ES-I3 (cell line): ENCODE measurements around the gene PKP1.

Source experiments
- H3K36me3 ChIP-seq: 2 replicates; pipeline ENCODE4 v1.6.1; 2013; ENCODE audit warnings: mild to moderate bottlenecking, low read length, control low read depth, moderate library complexity; ENCODE audit not compliant: insufficient read depth
- H3K4me1 ChIP-seq: 2 replicates; pipeline ENCODE4 v1.6.1; 2013; ENCODE audit warnings: mild to moderate bottlenecking, control low read depth, low read length; ENCODE audit not compliant: insufficient read depth
- H3K9ac ChIP-seq: 2 replicates; pipeline ENCODE4 v1.6.1; 2013; ENCODE audit warnings: low read depth, mild to moderate bottlenecking, low read length, moderate library complexity
- H3K9me3 ChIP-seq: 2 replicates; pipeline ENCODE4 v1.6.1; 2013; ENCODE audit warnings: mild to moderate bottlenecking, low read length, moderate library complexity; ENCODE audit not compliant: control insufficient read depth, insufficient read depth

Gene PKP1

DNA sequence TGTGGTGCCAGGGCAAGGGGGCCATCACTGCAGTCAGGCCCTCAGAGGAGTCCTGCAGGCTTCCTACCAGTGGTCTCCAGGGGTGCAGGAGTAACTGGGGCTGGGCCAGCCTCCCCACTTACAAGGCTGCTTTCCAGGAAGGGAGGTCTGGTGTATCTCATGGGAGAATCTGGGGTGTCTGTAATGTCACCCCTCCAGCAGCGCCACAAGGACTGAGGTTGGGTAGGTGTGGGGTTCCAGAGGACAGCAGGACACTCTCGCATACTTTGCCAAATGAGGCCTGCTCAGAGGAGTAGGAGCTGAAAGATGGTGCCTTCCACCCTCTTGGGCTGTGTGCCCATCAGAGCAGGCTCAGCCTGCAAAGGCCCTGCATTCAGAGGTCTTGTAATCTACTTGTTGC lies 47.2 kb downstream of the PKP1 start:
- no peaks in the 10 kb centered on the region for H3K9me3 ChIP-seq
- H3K4me1 ChIP-seq = no peaks in the 10 kb centered on the region
- no peak overlapping the region for H3K9ac ChIP-seq
- no peaks in the 10 kb centered on the region for H3K36me3 ChIP-seq

DNA sequence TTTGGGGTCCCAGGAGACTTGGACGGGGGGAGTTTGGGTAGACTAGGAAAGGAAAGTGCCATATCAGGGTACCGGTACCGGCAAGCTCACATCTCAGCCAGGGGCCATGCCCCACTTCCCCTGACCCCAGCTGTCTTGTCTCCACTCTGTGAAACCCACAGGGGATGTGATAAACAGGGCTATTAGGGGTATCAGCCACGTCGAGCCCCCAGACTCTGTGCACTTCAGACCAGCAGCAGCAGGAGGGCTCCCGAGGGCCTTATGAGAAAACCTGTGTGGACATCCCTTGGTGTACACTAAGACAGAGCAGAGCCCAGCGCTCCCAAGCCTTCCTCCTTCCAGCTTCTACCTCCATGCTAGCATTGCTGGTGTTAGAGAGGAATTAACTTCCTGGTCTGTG lies 47.9 kb downstream of the PKP1 start:
- Histone ChIP-seq H3K36me3 (no peaks in the 10 kb centered on the region), H3K9ac (no peak overlapping the region), H3K4me1 (no peaks in the 10 kb centered on the region), H3K9me3 (no peaks in the 10 kb centered on the region)

DNA sequence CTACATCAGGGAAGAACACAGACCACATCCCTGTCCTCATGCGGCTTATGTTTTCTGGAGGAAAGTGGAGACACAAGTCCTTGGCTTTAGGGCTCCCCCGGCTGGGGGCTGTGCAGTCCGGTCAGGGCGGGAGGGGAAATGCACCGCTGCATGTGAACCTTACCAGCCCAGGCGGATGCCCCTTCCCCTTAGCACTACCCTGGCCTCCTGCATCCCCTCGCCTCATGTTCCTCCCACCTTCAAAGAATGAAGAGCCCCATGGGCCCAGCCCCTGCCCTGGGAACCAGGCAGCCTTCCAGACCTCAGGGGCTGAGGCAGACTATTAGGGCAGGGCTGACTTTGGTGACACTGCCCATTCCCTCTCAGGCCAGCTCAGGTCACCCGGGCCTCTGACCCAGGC lies 48.7 kb downstream of the PKP1 start:
- H3K36me3 ChIP-seq = no peaks in the 10 kb centered on the region

DNA sequence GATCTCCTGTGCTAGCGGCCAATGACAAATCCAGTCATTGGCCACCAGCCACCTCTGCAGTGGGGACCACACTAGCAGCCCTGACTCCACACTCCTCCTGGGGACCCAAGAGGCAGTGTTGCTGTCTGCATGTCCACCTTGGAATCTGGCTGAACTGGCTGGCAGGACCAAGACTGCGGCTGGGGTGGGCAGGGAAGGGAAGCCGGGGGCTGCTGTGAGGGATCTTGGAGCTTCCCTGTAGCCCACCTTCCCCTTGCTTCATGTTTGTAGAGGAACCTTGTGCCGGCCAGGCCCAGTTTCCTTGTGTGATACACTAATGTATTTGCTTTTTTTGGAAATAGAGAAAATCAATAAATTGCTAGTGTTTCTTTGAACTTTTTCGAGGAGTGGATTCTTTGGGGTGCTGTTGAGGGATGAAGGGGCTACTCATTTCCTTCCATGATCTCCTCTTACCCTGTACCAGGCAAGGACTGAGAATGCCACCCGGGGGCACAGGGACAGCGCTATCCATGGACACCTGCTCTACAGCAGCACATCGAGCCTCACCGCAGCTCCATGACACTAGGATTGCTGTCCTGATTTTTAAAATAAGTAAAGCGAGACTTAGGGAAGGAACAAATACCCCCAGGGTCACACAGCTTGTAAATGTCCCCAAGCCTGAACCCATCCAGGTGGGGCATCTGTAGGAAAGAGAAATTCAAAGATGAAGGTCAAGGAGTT lies 49.5 kb downstream of the PKP1 start:
- Histone ChIP-seq H3K36me3 (no peaks in the 10 kb centered on the region), H3K4me1 (no peaks in the 10 kb centered on the region), H3K9me3 (no peaks in the 10 kb centered on the region)

More for the DNA sequence above, 48.7 kb downstream of the PKP1 start:
- Histone ChIP-seq H3K9me3 (no peaks in the 10 kb centered on the region), H3K9ac (no peak overlapping the region), H3K4me1 (no peaks in the 10 kb centered on the region)

DNA sequence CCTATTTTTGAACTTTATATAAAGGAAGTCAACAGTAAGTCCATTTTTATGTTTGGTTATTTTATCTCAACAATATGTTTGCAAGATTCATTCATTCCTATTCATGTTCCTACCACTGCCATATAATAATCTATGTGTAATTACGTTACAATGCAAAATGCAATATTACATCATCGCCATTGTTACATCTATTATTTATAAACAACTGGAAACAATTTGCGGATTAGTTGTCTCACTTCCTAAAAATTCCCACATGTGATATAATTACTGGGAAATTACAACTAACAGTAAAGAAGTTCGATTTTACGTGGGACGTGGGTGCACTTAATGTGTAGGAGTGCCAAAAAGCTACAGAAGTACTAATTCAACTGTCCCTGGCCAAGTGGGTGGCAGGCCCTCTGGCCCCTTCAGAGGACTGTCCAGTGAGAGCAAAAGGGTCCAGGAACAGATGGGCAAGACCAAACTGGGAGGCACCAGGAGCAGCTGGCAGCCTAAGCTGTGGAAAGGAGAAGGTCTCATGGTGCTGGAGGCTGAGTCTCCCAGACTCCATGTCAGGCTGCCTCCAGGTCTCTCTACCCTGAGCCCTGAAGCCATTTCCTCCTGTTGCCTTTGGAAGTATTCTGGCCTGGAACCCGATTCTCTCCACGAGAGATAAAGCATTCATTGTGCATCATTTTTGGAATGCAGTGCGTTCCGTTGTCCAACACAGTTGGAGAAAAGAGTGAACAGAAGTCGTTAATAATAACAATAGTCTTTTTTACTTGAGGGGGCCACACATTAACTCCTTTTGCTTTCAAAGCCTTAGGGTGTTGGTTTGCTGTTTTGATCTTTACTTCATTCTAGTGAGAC lies 51.2 kb downstream of the PKP1 start:
- no peaks in the 10 kb centered on the region for H3K9me3 ChIP-seq
- H3K4me1 ChIP-seq = no peaks in the 10 kb centered on the region
- no peak overlapping the region for H3K9ac ChIP-seq
- H3K36me3 ChIP-seq = no peaks in the 10 kb centered on the region

More for the DNA sequence above, 49.5 kb downstream of the PKP1 start:
- no peak overlapping the region for H3K9ac ChIP-seq

DNA sequence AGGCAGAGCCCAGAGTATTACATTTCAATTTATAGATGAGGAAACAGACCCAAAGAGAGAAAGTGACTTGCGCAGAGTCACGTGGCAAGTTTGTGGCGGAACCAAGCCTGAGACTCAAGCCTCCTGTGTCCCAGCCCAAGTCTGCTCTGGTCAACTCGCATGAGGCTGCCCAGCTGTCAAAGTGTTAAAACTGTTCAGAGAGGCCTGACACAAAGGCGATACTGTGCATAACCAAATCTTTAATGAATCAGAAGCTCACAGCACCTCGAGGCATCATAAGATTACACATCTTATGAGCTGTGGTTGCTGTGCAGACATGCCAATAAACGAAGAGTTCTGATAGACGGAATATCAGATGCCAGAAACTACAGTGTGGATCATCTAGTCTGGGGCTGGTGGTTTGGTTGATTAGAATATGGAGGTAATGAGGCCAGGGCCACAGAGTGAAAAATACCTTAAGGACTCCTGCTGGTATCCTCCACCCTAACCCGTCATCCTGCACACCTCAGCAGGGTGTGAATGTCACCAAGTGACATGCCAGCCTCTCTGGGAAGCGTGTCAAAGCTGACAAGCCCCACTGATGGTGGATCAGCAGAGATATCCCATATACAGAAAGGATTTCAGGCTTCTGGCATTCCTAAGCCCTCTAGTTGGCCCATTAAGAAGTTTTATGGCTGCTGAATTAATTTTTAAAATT lies 52.0 kb downstream of the PKP1 start:
- Histone ChIP-seq H3K36me3 (no peaks in the 10 kb centered on the region), H3K4me1 (no peaks in the 10 kb centered on the region), H3K9ac (no peak overlapping the region), H3K9me3 (no peaks in the 10 kb centered on the region)

DNA sequence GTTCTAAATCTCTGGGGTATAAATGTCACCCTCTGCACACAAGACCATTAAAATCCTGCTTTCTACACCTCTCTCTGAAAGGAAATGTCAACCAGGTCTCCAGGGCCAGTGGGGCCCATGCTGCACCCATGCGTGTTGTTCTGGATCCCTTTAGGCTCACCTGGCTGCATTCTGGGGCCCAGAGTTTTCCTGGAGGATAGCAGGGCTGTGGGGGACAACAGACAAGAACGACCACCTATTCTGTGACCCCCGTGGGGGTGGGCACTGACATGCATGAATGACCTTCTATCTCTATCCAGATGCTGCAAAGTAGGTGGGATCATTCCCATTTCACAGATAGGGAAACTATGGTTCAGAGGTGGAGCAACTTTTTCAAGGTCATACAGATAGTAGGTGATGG lies 52.6 kb downstream of the PKP1 start:
- Histone ChIP-seq H3K4me1 (no peaks in the 10 kb centered on the region), H3K9me3 (no peaks in the 10 kb centered on the region), H3K36me3 (no peaks in the 10 kb centered on the region), H3K9ac (no peak overlapping the region)

DNA sequence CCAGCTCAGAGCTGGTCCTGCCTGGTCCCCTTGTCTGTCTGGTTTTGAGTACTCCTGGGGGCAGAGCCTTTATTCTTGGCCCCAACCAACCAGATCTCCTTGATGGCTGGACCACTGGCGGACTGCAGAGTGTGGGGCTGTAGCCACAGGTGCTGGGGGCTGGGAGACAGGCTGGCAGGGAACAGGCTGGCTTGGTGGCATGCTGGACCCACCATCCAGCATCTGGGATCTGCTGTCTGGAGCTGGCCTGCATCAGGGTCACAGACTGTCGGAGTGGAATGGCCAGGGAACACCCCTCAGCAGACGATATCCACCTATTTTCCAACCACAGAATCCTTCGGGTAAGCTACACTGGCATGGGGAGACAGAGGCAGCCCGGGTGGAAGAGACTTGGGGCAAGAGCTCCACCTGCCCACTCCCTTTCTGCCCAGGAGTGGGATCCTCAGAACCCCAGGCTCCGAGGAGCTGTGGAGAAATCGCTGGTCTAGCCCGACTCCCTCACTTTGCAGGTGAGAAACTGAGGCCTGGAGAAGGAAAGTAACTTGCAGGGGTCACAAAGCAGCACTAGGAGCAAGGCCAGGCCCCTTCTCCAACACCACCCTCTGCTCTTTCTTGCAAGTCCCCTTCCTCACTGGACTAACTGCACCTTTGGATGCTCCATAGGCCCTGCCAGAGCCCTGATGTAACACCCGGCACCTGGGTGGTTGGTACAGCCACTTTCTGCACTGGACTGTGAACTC lies 53.6 kb downstream of the PKP1 start:
- Histone ChIP-seq H3K9me3 (no peaks in the 10 kb centered on the region; the same call in 1 of the 2 replicates), H3K9ac (no peak overlapping the region), H3K36me3 (no peaks in the 10 kb centered on the region), H3K4me1 (no peaks in the 10 kb centered on the region)

DNA sequence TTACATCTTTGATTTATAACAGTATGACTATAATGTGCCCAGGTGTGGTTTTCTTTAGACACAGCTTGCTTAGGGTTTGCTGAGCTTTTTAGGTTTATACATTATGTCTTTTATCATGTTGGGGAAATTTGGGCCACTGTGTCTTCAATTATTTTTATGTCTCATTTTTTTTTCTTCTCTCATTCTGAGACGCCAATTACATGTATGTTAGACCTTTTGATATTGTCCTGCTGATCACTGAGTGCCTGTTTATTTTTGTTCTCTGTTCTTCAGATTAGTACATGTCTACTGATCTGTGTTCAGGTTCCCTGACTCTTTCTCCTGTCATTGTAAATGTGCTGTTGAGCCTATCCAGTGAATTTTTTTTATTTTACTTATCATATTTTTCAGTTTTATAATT lies 58.1 kb downstream of the PKP1 start:
- peaks cover 2% of the 10 kb centered on the region; the same call in 1 of the 2 replicates for H3K9me3 ChIP-seq
- no peak overlapping the region for H3K9ac ChIP-seq
- H3K36me3 ChIP-seq = no peaks in the 10 kb centered on the region
- H3K4me1 ChIP-seq = no peaks in the 10 kb centered on the region; the same call in 1 of the 2 replicates

DNA sequence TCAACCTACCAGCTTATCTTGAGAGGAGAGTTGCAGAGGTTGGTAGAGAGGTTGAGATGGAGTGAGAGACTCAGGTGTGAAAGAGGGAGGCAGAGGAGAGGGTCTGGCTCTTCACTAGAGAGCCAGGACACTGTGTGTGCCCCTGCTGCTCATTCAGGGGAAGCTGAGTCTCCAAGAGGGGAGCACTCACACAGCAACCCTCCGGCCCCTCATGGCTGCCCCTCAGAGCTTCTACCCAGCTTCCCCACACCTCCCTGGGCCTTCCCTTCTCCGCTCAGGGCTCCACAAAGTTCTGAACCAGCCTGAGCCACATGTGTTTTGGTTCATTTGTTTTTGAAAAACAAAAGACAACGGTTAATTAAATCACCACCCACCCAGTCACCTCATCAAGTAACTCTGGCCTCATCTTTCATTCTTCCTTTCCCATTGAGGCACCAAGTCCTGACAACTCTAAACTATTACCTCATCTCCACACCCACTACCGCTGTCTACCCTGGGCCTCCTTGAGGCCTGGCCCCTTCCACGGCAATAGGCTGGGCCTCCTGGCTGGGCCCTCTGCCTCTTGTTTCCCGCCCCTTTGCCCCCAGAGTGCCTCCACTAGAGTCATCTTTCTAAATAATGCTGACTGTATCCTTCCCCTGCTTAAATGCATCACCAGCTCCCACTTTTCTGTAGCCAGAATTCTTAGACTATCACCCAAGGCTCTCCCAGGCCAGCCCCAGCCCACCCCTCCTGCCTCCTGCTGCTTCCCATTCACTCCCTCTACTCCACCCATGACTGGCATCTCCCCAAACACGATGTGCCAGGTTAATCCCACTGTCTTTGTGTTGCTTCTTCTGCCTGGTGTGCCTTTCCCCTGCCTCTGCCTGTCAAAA lies 61.1 kb downstream of the PKP1 start:
- Histone ChIP-seq H3K36me3 (no peaks in the 10 kb centered on the region), H3K9me3 (peaks cover 2% of the 10 kb centered on the region; the same call in 1 of the 2 replicates), H3K4me1 (peaks cover 4% of the 10 kb centered on the region), H3K9ac (no peak overlapping the region)

DNA sequence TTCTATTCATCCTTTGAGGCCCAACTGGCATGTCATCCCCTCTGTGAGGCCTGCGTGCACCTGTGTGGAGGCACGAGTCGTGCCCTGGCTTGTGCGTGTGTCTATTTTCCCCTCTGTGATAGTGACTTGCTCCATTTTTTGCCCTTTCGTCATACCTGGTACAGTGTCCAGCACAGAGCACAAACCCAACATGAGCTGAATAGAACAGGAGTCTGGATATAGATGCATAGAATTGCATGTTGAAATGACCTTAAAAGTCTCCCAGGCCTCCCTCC lies 61.7 kb downstream of the PKP1 start:
- Histone ChIP-seq H3K9me3 (peaks cover 2% of the 10 kb centered on the region; the same call in 1 of the 2 replicates), H3K9ac (no peak overlapping the region), H3K36me3 (no peaks in the 10 kb centered on the region), H3K4me1 (peaks cover 4% of the 10 kb centered on the region)

DNA sequence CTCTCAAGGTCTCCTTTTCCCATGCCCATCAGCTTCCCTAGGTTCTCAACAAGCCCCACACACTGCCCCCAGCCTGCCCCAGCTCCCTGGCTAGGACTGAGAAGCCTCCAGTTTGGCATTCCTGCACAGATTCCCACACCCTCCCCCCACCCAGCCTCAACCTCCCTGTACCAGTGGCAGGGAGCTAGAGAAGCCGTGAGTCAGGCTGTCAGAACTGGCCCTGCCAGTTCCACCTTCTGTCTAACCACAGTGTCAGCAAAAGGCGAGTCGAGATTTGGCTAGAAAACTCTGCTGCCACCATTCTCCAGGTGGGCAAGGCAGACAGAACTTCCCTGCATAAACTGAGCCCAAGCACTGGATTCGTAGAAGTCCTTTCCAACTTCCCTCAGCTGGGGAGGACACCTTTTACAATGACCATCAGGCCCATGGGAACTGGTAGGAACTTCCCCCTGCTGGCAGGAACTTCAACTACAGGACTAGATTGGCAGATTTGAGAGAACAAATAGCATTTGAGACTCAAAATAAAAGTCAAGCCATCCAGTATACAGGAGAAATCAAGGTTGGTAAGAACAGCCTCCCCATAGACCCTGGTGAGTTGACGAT lies 63.1 kb downstream of the PKP1 start:
- Histone ChIP-seq H3K4me1 (peaks cover 4% of the 10 kb centered on the region), H3K36me3 (no peaks in the 10 kb centered on the region), H3K9me3 (peaks cover 2% of the 10 kb centered on the region; the same call in 1 of the 2 replicates), H3K9ac (no peak overlapping the region)

DNA sequence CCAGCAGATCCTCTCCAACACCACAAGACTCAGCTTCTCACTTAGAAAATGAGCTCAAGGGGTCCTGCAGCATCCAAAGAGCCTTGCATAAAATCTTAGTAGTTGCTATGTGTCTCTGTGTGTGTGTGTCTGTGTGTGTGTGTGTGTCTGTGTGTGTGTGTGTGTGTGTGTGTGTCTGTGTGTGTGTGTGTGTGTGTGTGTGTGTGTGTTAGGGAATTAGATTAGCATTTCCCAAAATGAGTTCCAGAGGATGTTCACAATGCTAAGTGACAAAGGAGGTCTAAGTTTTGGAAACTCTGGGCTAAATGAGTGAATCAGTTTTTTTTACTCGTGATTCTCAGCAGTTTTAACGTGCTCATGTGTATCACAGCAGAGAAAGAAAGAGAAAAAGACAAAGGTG lies 63.7 kb downstream of the PKP1 start:
- H3K4me1 ChIP-seq = peaks cover 4% of the 10 kb centered on the region
- peaks cover 2% of the 10 kb centered on the region; the same call in 1 of the 2 replicates for H3K9me3 ChIP-seq
- no peaks in the 10 kb centered on the region for H3K36me3 ChIP-seq
- H3K9ac ChIP-seq = no peak overlapping the region
